ENCODE results near the gene GRAMD1B. TPM values are rescaled to one million over a fixed set of nuclear protein-coding genes. Genes with fewer than 3 reads are reported as not detected.

Gene GRAMD1B
- total RNA-seq, 1 donor from 2014 or later, result 6.0 TPM

DNA sequence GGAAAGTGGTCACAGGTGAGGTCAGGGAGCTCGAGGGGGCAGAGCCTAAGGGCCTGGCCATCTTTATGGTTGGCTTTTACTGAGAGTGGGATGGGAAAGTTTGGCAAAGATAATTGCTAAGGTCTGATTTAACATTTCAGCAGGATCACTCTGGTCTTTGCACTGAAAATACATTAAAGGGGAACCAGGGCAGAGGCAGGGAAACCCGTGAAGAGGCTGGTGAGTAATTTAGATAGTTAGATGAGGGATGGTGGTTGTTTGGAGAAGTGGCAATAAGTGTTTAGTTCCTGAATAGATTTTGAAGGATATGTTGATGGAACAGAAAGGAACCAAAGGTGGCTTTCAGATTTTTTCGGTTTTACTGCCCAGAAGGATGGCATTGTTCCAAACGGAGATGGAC is 173.6 kb downstream of the GRAMD1B start:
- no peak overlapping the region for H3K4me3 ChIP-seq (ENCODE audit: low read depth, low read length)
- DNase-seq (ENCODE audit: low read depth), result no peak

DNA sequence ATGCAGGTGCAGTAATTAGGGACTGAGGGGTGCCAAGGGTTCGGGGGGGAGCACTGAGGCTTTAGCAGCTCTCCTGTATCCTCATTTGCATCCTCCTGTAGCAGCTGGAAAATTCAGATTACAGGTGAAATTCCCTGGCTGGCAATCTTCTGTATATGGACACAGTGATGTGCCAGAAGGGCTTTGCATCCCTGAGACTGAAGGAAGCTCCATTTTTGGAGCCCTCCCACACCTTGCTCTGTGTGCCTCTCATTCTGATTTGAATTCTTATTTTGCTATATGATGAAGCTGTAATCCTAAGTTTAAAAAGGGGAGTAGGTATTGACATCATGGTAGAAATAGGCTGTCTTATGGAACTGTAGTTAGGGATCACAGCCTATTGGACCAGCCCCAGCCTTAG is 177.7 kb downstream of the GRAMD1B start:
- H3K4me3 ChIP-seq (ENCODE audit: low read depth, low read length), result no peak overlapping the region
- no peak for DNase-seq (ENCODE audit: low read depth)
- TF ChIP-seq, protein P1, sequence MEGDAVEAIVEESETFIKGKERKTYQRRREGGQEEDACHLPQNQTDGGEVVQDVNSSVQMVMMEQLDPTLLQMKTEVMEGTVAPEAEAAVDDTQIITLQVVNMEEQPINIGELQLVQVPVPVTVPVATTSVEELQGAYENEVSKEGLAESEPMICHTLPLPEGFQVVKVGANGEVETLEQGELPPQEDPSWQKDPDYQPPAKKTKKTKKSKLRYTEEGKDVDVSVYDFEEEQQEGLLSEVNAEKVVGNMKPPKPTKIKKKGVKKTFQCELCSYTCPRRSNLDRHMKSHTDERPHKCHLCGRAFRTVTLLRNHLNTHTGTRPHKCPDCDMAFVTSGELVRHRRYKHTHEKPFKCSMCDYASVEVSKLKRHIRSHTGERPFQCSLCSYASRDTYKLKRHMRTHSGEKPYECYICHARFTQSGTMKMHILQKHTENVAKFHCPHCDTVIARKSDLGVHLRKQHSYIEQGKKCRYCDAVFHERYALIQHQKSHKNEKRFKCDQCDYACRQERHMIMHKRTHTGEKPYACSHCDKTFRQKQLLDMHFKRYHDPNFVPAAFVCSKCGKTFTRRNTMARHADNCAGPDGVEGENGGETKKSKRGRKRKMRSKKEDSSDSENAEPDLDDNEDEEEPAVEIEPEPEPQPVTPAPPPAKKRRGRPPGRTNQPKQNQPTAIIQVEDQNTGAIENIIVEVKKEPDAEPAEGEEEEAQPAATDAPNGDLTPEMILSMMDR (conservative IDR thresholded peaks at IDR 0.05; ENCODE audit: low read depth, low read length), result no peak

More for the DNA sequence above, 173.6 kb downstream of the GRAMD1B start:
- TF ChIP-seq, protein P1 (conservative IDR thresholded peaks at IDR 0.05; ENCODE audit: low read depth, low read length), result no peak

DNA sequence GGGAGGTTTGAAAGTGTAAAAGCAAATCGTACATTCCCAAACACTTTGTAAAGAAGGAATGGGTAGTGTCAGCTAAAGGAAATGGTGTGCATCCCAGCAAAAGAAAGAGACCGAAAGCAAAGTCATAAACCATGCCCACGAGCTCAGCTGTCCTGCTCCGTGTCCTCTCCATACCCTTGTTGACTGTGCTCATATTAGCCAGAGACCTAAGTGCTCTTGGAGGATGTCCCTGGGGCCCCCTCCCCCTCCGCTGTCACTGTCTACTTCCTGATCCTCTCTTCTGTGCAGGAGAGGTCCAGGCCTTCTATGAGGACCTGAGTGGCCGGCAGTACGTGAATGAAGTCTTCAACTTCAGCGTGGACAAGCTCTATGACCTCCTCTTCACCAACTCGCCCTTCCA is 178.3 kb downstream of the GRAMD1B start:
- no peak for DNase-seq (ENCODE audit: low read depth)
- TF ChIP-seq, protein P1 (conservative IDR thresholded peaks at IDR 0.05; ENCODE audit: low read depth, low read length), result no peak
- H3K4me3 ChIP-seq (ENCODE audit: low read depth, low read length), result no peak overlapping the region

DNA sequence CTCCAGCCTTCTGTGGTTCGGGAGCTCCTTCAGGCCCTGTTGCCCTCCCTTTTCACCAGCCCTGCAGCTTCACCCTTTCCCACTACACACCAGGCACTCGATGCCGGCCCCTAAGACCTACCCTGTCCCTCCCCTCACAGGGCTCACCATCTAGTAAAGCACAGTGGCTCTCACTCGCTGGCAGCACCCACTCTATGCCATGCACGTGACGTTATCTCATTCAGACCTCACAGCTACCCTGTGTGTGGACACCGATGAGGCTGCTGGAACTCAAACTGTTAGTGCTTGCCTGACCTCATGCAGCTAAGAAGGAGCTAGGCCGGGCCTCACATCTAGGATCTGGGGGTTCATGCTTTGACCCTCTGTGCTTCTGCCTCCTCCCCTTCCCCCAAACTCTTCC is 178.9 kb downstream of the GRAMD1B start:
- TF ChIP-seq, protein P1 (conservative IDR thresholded peaks at IDR 0.05; ENCODE audit: low read depth, low read length), result no peak
- DNase-seq (ENCODE audit: low read depth), result no peak
- no peak overlapping the region for H3K4me3 ChIP-seq (ENCODE audit: low read depth, low read length)

DNA sequence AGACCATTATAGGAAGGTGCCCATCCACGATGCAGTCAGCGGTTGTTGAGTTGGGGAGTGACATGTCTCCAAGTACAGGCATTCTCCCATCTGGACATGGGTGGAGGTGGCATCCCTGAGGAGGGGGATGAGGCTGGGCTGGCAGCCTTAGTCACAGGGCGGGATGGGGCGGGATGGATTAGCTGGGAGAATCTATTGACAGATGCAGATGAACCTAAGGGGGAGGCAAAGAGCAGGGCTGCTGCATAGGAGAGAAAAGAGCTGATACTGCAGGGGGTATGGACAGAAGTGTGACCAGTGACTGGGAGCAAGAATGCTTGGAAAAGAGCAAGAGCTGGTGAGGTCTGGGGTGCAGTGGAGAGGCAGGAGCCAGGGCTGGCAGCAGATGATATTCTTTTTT is 181.6 kb downstream of the GRAMD1B start:
- no peak overlapping the region for H3K4me3 ChIP-seq (ENCODE audit: low read depth, low read length)
- TF ChIP-seq, protein P1 (conservative IDR thresholded peaks at IDR 0.05; ENCODE audit: low read depth, low read length), result no peak
- DNase-seq (ENCODE audit: low read depth), result no peak

DNA sequence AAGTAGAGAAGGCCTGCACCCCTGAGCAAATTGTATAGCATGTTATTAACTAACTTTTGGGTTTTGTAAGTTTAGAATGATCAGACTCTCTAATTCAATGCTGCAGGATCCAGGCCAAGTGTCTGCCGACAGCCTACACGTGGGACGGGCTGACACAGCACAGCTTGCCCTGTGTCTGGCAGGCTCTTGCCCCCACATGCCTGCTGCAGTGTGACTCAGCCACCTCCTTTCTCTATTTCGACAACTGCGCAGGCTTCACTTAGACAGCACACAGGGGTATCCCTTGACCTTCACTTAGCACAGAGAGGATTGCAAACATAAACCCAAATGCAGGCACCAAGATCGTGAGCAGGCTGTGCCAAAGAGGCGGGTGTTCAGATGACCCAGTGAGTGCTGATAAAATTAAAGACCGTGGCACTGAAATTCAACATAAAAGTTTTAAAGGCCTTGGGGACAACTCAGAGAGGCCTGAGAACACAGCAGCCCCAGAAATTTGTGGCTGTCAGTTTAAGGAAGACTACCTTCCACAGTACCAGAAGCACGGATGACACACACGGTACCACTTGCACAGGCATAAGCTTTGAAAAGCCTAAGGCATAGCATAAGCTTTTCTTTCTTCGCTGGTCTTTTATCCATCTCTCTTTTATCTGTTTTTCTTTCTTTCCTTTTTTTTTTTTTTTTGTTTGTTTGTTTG is 186.6 kb downstream of the GRAMD1B start:
- DNase-seq (ENCODE audit: low read depth), result no peak
- TF ChIP-seq, protein P1 (conservative IDR thresholded peaks at IDR 0.05; ENCODE audit: low read depth, low read length), result no peak
- no peak overlapping the region for H3K4me3 ChIP-seq (ENCODE audit: low read depth, low read length)

DNA sequence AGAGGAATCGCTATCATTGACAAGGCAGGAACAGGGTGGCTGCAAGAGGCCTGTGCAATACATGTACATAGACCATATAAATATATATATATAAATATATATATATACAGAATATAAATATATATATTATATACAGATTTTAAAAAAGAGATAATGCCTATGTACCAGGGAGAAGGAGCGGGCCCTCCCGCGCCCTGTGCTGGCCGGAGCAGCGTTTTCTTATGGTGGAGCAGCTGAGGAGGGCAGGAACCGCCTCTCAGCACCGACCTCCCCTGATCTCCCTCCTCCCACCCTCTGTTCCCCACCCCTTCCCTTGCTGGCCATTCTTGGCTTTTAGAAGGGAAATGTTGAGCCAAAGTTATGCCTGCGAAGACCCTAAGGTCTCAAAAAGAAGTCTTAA is 192.5 kb downstream of the GRAMD1B start:
- TF ChIP-seq, protein P1 (conservative IDR thresholded peaks at IDR 0.05; ENCODE audit: low read depth, low read length), result no peak
- DNase-seq (ENCODE audit: low read depth), result no peak
- no peak overlapping the region for H3K4me3 ChIP-seq (ENCODE audit: low read depth, low read length)
